Hepatocyte (in vitro differentiated cells): ENCODE data around the gene C4orf54. TPM values are rescaled to one million over a fixed set of nuclear protein-coding genes. Genes with fewer than 3 reads are reported as not detected.

Experiments used
- DNase-seq: peaks from one replicate; pipeline ENCODE4 v3.0.0-alpha.2; 2016; ENCODE audit warnings: low spot score
- H2AFZ ChIP-seq: fragments of 200-600 bp; sonication (generic); 2 replicates; pipeline ENCODE4 v1.6.0; 2016; ENCODE audit warnings: antibody characterized with exemption, mild to moderate bottlenecking
- H3K27ac ChIP-seq: fragments of 200-600 bp; sonication (generic); 2 replicates; pipeline ENCODE4 v1.5.1; 2016; ENCODE audit warnings: mild to moderate bottlenecking
- H3K27me3 ChIP-seq: fragments of 200-600 bp; sonication (generic); 2 replicates; pipeline ENCODE4 v1.6.1; 2016
- H3K36me3 ChIP-seq: fragments of 200-600 bp; sonication (generic); replicated peaks from 2 replicates; pipeline ENCODE4 v1.5.1; 2016; ENCODE audit warnings: low read depth; ENCODE audit not compliant: insufficient read depth
- H3K4me1 ChIP-seq: fragments of 200-600 bp; sonication (generic); 2 replicates; pipeline ENCODE4 v1.5.1; 2016; ENCODE audit warnings: mild to moderate bottlenecking, moderate library complexity; ENCODE audit not compliant: insufficient read depth
- H3K4me2 ChIP-seq: fragments of 200-600 bp; sonication (generic); 2 replicates; pipeline ENCODE4 v1.6.0; 2016
- H3K4me3 ChIP-seq: fragments of 200-600 bp; sonication (generic); 2 replicates; pipeline ENCODE4 v1.5.1; 2016; ENCODE audit warnings: mild to moderate bottlenecking
- H3K79me2 ChIP-seq: fragments of 200-600 bp; sonication (generic); 2 replicates; pipeline ENCODE4 v1.6.0; 2017; ENCODE audit warnings: mild to moderate bottlenecking
- H3K9me2 ChIP-seq: fragments of 200-600 bp; sonication (generic); replicated peaks from 2 replicates; pipeline ENCODE4 v1.6.0; 2017; ENCODE audit warnings: mild to moderate bottlenecking; ENCODE audit not compliant: insufficient read depth
- H3K9me3 ChIP-seq: fragments of 200-600 bp; sonication (generic); 2 replicates; pipeline ENCODE4 v1.5.1; 2016; ENCODE audit warnings: low read depth, mild to moderate bottlenecking
- H4K20me1 ChIP-seq: fragments of 200-600 bp; sonication (generic); 2 replicates; pipeline ENCODE4 v1.6.0; 2016; ENCODE audit warnings: mild to moderate bottlenecking; ENCODE audit not compliant: insufficient read depth, poor library complexity, severe bottlenecking
- CTCF ChIP-seq: fragments of 200-600 bp; sonication (generic); IDR thresholded peaks from 2 replicates; pipeline ENCODE4 v1.5.1; 2016; ENCODE audit warnings: antibody characterized with exemption, mild to moderate bottlenecking; ENCODE audit not compliant: poor library complexity
- EZH2 ChIP-seq: fragments of 200-600 bp; sonication (generic); IDR thresholded peaks from 2 replicates; pipeline ENCODE4 v1.6.1; 2016; ENCODE audit warnings: antibody characterized with exemption, mild to moderate bottlenecking, borderline replicate concordance
- EZH2phosphoT487 ChIP-seq: fragments of 200-600 bp; sonication (generic); IDR thresholded peaks from one replicate; pipeline ENCODE4 v1.6.1; 2018; ENCODE audit warnings: antibody characterized with exemption, mild to moderate bottlenecking, low read depth, moderate library complexity; ENCODE audit not compliant: unreplicated experiment, severe bottlenecking
- WGBS: methylation state at CpG from one replicate; pipeline ENCODE4 v1.1.6; 2016; ENCODE audit warnings: low lambda C conversion rate; ENCODE audit errors: missing lambda C conversion rate; 5-methylcytosine and 5-hydroxymethylcytosine counted together
- polyA plus RNA-seq: library from polyadenylated mRNA; unstranded; fragments of >200 nt; fragmentation: Nextera tagmentation; extraction: Ambion mirVana; gene quantifications from 2 replicates; pipeline ENCODE4 v1.2.1, GENCODE V29; 2016
- total RNA-seq: library from RNA; depleted of rRNA; stranded (reverse); fragments of >200 nt; gene quantifications from 2 replicates; pipeline ENCODE4 v1.2.3, GENCODE V29; 2014

Gene C4orf54
- total and polyA plus RNA-seq, 2 experiments from 2014 or later = 0.07 TPM; not detected in 1

- Histone ChIP-seq H3K36me3 (no peaks in the 10 kb centered on the region), H3K27me3 (no peaks in the 10 kb centered on the region), H4K20me1 (no peaks in the 10 kb centered on the region), H3K9me3 (no peaks in the 10 kb centered on the region), H3K79me2 (no peaks in the 10 kb centered on the region), H3K27ac (no peak overlapping the region), H3K9me2 (no peaks in the 10 kb centered on the region), H3K4me3 (no peak overlapping the region), H3K4me1 (no peaks in the 10 kb centered on the region), H2AFZ (no peak overlapping the region), H3K4me2 (no peak overlapping the region)
- 76% methylated on average over 1 of the region's 1 CpG for WGBS
- no peak for TF ChIP-seq CTCF
- no peak for TF ChIP-seq EZH2
- TF ChIP-seq EZH2phosphoT487 = no peak
- DNase-seq = no peak
These were observed 22.8 kb downstream of the C4orf54 start for GRCh38 chr4:99634742-99635360.

GRCh38 chr4:99633772-99634171, 23.9 kb downstream of the C4orf54 start:
- 91% methylated on average over 14 of the region's 14 CpGs for WGBS
- Histone ChIP-seq H3K4me2 (no peak overlapping the region), H3K79me2 (no peaks in the 10 kb centered on the region), H3K4me3 (no peak overlapping the region), H3K9me2 (no peaks in the 10 kb centered on the region), H4K20me1 (no peaks in the 10 kb centered on the region), H3K27ac (no peak overlapping the region), H2AFZ (no peak overlapping the region), H3K9me3 (no peaks in the 10 kb centered on the region), H3K27me3 (no peaks in the 10 kb centered on the region), H3K36me3 (no peaks in the 10 kb centered on the region), H3K4me1 (no peaks in the 10 kb centered on the region)
- TF ChIP-seq CTCF (no peak), EZH2phosphoT487 (no peak), EZH2 (no peak)
- DNase-seq = no peak

GRCh38 chr4:99630857-99631360, 26.7 kb downstream of the C4orf54 start:
- H3K4me2 ChIP-seq = no peak overlapping the region

More at GRCh38 chr4:99630857-99631360, 26.7 kb downstream of the C4orf54 start:
- TF ChIP-seq EZH2 (no peak), EZH2phosphoT487 (no peak), CTCF (no peak)
- no peak overlapping the region for H2AFZ ChIP-seq
- no peak overlapping the region for H3K4me3 ChIP-seq
- H3K4me1 ChIP-seq = no peaks in the 10 kb centered on the region
- H3K27me3 ChIP-seq = no peaks in the 10 kb centered on the region
- no peaks in the 10 kb centered on the region for H3K9me3 ChIP-seq
- no peak for DNase-seq
- WGBS = 77% methylated on average over 1 of the region's 1 CpG
- H4K20me1 ChIP-seq = no peaks in the 10 kb centered on the region
- peaks cover 5% of the 10 kb centered on the region for H3K9me2 ChIP-seq
- no peak overlapping the region for H3K27ac ChIP-seq
- H3K79me2 ChIP-seq = no peaks in the 10 kb centered on the region
- H3K36me3 ChIP-seq = no peaks in the 10 kb centered on the region
